Kidney (tissue), 14 donors: ENCODE data around the gene PRKN. TPM values are rescaled to one million over a fixed set of nuclear protein-coding genes. Genes with fewer than 3 reads are reported as not detected.

Experiments used
- DNase-seq, 5 donors: peaks; one replicate each; pipeline ENCODE4 v3.0.0-alpha.2; 2013 to 2020
- FAIRE-seq: peaks from 2 replicates; lab custom pipeline; 2012; peaks lifted over from hg19 to GRCh38; lab: Jason Lieb, UNC
- H3K27ac ChIP-seq, 2 donors: one replicate each; pipeline ENCODE4 v1.7.0; 2013; ENCODE audit warnings: low read depth in 2 of 2, low read length in 2 of 2, inconsistent platforms in 1 of 2
- H3K27me3 ChIP-seq: one replicate; pipeline ENCODE4 v1.7.1; 2013; ENCODE audit warnings: low read length, inconsistent platforms; ENCODE audit not compliant: control insufficient read depth, insufficient read depth
- H3K36me3 ChIP-seq, 3 donors: one replicate each; pipeline versions ENCODE4 v1.7.0 to v1.7.1; 2013; ENCODE audit warnings: low read length in 3 of 3, control low read depth in 1 of 3, inconsistent platforms in 1 of 3; ENCODE audit not compliant: insufficient read depth in 3 of 3, control insufficient read depth in 2 of 3
- H3K4me1 ChIP-seq, 3 donors: one replicate each; pipeline versions ENCODE4 v1.7.0 to v1.7.1; 2013; ENCODE audit warnings: low read length in 3 of 3, inconsistent platforms in 1 of 3, low read depth in 1 of 3; ENCODE audit not compliant: control insufficient read depth in 2 of 3, insufficient read depth in 2 of 3
- H3K4me3 ChIP-seq, 3 donors: one replicate each; pipeline versions ENCODE4 v1.7.0 to v1.8.1; 2013; ENCODE audit warnings: low read length in 3 of 3, control low read depth in 1 of 3, inconsistent platforms in 1 of 3
- H3K9ac ChIP-seq, 3 donors: one replicate each; pipeline versions ENCODE4 v1.7.0 to v1.7.1; 2013; ENCODE audit warnings: low read length in 3 of 3, control low read depth in 1 of 3, inconsistent platforms in 1 of 3
- H3K9me3 ChIP-seq, 3 donors: one replicate each; pipeline versions ENCODE4 v1.7.0 to v1.7.1; 2013; ENCODE audit warnings: low read length in 3 of 3, control low read depth in 1 of 3, inconsistent platforms in 1 of 3; ENCODE audit not compliant: control insufficient read depth in 2 of 3, insufficient read depth in 1 of 3
- CTCF ChIP-seq: IDR thresholded peaks from 3 replicates; pipeline ENCODE4 v1.5.1; 2012; ENCODE audit warnings: mild to moderate bottlenecking, moderate library complexity, borderline replicate concordance; ENCODE audit not compliant: insufficient read depth; ENCODE audit errors: extremely low read depth
- intact Hi-C: fragments of 100-400 bp; cut with DNase I; formaldehyde crosslinking; loops from one replicate; pipeline ENCODE4 v1.11.1; 2022
- polyA plus RNA-seq: library from polyadenylated mRNA; stranded (reverse); fragments of 350-450 nt; fragmentation: Illumina TruSeq; extraction: RNeasy Lipid Tissue Mini Kit (QIAGEN cat#74804); gene quantifications from one replicate; pipeline ENCODE4 v1.2.3, GENCODE V29; 2014; ENCODE audit warnings: low read depth, low replicate concordance; ENCODE audit not compliant: insufficient read depth
- total RNA-seq: library from RNA; stranded (reverse); fragmentation: NEBNext Ultra II Directional; extraction: Animal tissue kit (Norgen Biotek cat#: 25700); gene quantifications from one replicate; pipeline ENCODE4 v1.2.1, GENCODE V29; 2021
- donor health status: control.
- donor health status: control.
- donor health status: control.
- donor health status: control.
- donor health status: control.
- donor health status: DM: yes; HTN: yes; CAD: no.
- donor health status: Normal renal cell carcinoma (clear cell type).

PRKN gene
- total and polyA plus RNA-seq, 2 donors from 2014 or later: 8.6 to 10.4 TPM

- no peak for TF ChIP-seq CTCF
- H3K36me3 ChIP-seq: no peaks in the 10 kb centered on the region
- H3K27me3 ChIP-seq: no peaks in the 10 kb centered on the region
- no peaks in the 10 kb centered on the region for H3K4me1 ChIP-seq
- no peak overlapping the region for H3K4me3 ChIP-seq
- no peak overlapping the region for H3K27ac ChIP-seq
- H3K9me3 ChIP-seq: no peaks in the 10 kb centered on the region
- no peak overlapping the region for H3K9ac ChIP-seq
- no peak for DNase-seq
- FAIRE-seq: no peak
- intact Hi-C loops: no loop called here
Observed at GRCh38 chr6:162313922-162314660, 413.5 kb downstream of the PRKN start.

GRCh38 chr6:162307865-162308264 is 419.7 kb downstream of the PRKN start:
- Histone ChIP-seq H3K4me1 (no peaks in the 10 kb centered on the region), H3K27me3 (no peaks in the 10 kb centered on the region), H3K36me3 (no peaks in the 10 kb centered on the region), H3K9ac (no peak overlapping the region), H3K27ac (no peak overlapping the region), H3K9me3 (no peaks in the 10 kb centered on the region), H3K4me3 (no peak overlapping the region)
- intact Hi-C loops: no loop called here
- no peak for DNase-seq
- no peak for FAIRE-seq
- no peak for TF ChIP-seq CTCF

- intact Hi-C loops: no loop called here
- Histone ChIP-seq H3K9ac (no peak overlapping the region), H3K4me3 (no peak overlapping the region), H3K9me3 (no peaks in the 10 kb centered on the region), H3K4me1 (no peaks in the 10 kb centered on the region), H3K27ac (no peak overlapping the region), H3K36me3 (no peaks in the 10 kb centered on the region), H3K27me3 (no peaks in the 10 kb centered on the region)
- TF ChIP-seq CTCF: no peak
- DNase-seq (no peak), FAIRE-seq (no peak)
Observed at GRCh38 chr6:162306616-162307015, 420.9 kb downstream of the PRKN start.

GRCh38 chr6:162301128-162301527 is 426.4 kb downstream of the PRKN start:
- no peaks in the 10 kb centered on the region for H3K4me1 ChIP-seq
- H3K9me3 ChIP-seq: no peaks in the 10 kb centered on the region
- DNase-seq: no peak
- FAIRE-seq: no peak
- H3K27me3 ChIP-seq: no peaks in the 10 kb centered on the region
- TF ChIP-seq CTCF: no peak
- no peak overlapping the region for H3K4me3 ChIP-seq
- H3K9ac ChIP-seq: no peak overlapping the region
- no peak overlapping the region for H3K27ac ChIP-seq
- intact Hi-C loops: no loop called here
- H3K36me3 ChIP-seq: no peaks in the 10 kb centered on the region
